Small intestine (tissue), 7 donors: ENCODE data around the gene HDAC4. TPM values are rescaled to one million over a fixed set of nuclear protein-coding genes. Genes with fewer than 3 reads are reported as not detected.
A peak's percentile ranks its signal among the peaks of the same experiment; 100 is the strongest.

Source experiments
- DNase-seq, 2 donors: peaks; one replicate each; pipeline versions ENCODE4 v3.0.0 to v3.0.0-alpha.2; 2013
- FAIRE-seq: peaks from 2 replicates; lab custom pipeline; 2012; peaks lifted over from hg19 to GRCh38; lab: Jason Lieb, UNC
- H3K27ac ChIP-seq, 3 donors: one replicate each; pipeline ENCODE4 v1.5.1; 2013; ENCODE audit warnings: low read length in 2 of 3, mild to moderate bottlenecking in 2 of 3, control low read depth in 1 of 3, inconsistent platforms in 1 of 3, low read depth in 1 of 3, moderate library complexity in 1 of 3
- H3K27me3 ChIP-seq, 3 donors: one replicate each; pipeline ENCODE4 v1.6.1; 2013; ENCODE audit warnings: low read length in 3 of 3, inconsistent platforms in 1 of 3; ENCODE audit not compliant: control insufficient read depth in 3 of 3, insufficient read depth in 3 of 3
- H3K36me3 ChIP-seq, 3 donors: one replicate each; pipeline ENCODE4 v1.6.1; 2013; ENCODE audit warnings: low read length in 3 of 3, inconsistent platforms in 1 of 3, low read depth in 1 of 3, mild to moderate bottlenecking in 1 of 3, moderate library complexity in 1 of 3; ENCODE audit not compliant: control insufficient read depth in 3 of 3, insufficient read depth in 2 of 3
- H3K4me1 ChIP-seq, 3 donors: one replicate each; pipeline ENCODE4 v1.6.1; 2013; ENCODE audit warnings: low read length in 2 of 3, inconsistent platforms in 1 of 3, low read depth in 1 of 3, mild to moderate bottlenecking in 1 of 3, moderate library complexity in 1 of 3; ENCODE audit not compliant: control insufficient read depth in 3 of 3, insufficient read depth in 2 of 3
- H3K4me3 ChIP-seq, 3 donors: one replicate each; pipeline ENCODE4 v1.5.1; 2013; ENCODE audit warnings: low read length in 3 of 3, control low read depth in 1 of 3, inconsistent platforms in 1 of 3, low read depth in 1 of 3, mild to moderate bottlenecking in 1 of 3, moderate library complexity in 1 of 3
- H3K9me3 ChIP-seq, 2 donors: one replicate each; pipeline ENCODE4 v1.6.1; 2013; ENCODE audit warnings: low read depth in 1 of 2, low read length in 1 of 2; ENCODE audit not compliant: control insufficient read depth in 2 of 2, insufficient read depth in 1 of 2
- WGBS, 3 donors: extraction: QIAGEN DNeasy Blood & Tissue Kit; methylation state at CpG; one replicate each; pipeline ENCODE4 v1.1.7; 2013; 5-methylcytosine and 5-hydroxymethylcytosine counted together
- polyA plus RNA-seq, 4 donors: library from polyadenylated mRNA; stranded (reverse) in 3 of 4; unstranded in 1 of 4; fragments of 200-250 nt in 3 of 4; fragments of 120-200 nt in 1 of 4; gene quantifications; one replicate each; pipeline versions ENCODE4 v1.2.1 to v1.2.3, GENCODE V29; 2013
- donor health status: healthy with polysubstance abuse.
- donor health status: control.
- donor health status: control.
- donor health status: Bipolar disorder and iron deficiency.
- donor health status: healthy.

The HDAC4 gene
- polyA plus RNA-seq, 4 donors, result 3.1 to 11.3 (median 5.9) TPM

- WGBS, 3 donors, result 78 to 85% (median 85%) methylated on average over 35 of the region's 35 CpGs
- Histone ChIP-seq H3K4me1 (no peaks in the 10 kb centered on the region), H3K36me3 (no peaks in the 10 kb centered on the region), H3K4me3 (no peak overlapping the region), H3K27me3 (no peaks in the 10 kb centered on the region), H3K9me3 (no peaks in the 10 kb centered on the region), H3K27ac (no peak overlapping the region)
- FAIRE-seq (no peak), DNase-seq (no peak)
These were observed 391.9 kb downstream of the HDAC4 start for GRCh38 chr2:239008677-239009588.

DNA sequence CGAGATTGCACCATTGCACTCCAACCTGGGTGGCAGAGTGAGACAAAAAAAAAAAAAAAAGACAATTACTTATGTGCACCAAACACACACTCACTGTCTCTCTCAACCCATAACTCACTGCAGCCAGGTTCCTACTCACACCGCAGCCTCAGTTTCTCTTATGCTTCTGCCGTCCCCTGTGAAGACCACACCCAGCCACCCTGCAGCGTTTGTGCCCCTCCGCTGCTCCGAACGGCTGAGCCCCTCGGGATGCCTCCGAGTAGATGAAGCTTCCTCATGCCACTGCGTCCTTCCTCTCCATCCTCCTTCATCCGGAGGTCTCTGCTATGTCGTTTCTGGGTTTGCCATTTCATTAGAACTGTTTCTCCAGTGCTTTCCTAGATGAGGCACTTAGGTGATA is 392.8 kb downstream of the HDAC4 start:
- H3K36me3 ChIP-seq, result no peaks in the 10 kb centered on the region
- no peak for FAIRE-seq
- DNase-seq, result no peak
- 84 to 87% (median 87%) methylated on average over 12 of the region's 12 CpGs for WGBS, 3 donors
- no peaks in the 10 kb centered on the region for H3K9me3 ChIP-seq
- no peaks in the 10 kb centered on the region for H3K27me3 ChIP-seq
- no peak overlapping the region for H3K27ac ChIP-seq
- no peak overlapping the region for H3K4me3 ChIP-seq
- no peaks in the 10 kb centered on the region for H3K4me1 ChIP-seq

- Histone ChIP-seq H3K36me3 (no peaks in the 10 kb centered on the region), H3K9me3 (peaks cover 0 to 3% of the 10 kb centered on the region in 2 donors), H3K27me3 (no peaks in the 10 kb centered on the region), H3K27ac (no peak overlapping the region), H3K4me3 (no peak overlapping the region), H3K4me1 (no peaks in the 10 kb centered on the region)
- peak in 1 of 2 donors; percentile 12 for DNase-seq
- 64 to 74% (median 69%) methylated on average over 10 of the region's 10 CpGs for WGBS, 3 donors
- no peak for FAIRE-seq
These were observed 394.1 kb downstream of the HDAC4 start for GRCh38 chr2:239006622-239007285.

GRCh38 chr2:239005586-239005985 is 395.2 kb downstream of the HDAC4 start:
- no peak for DNase-seq
- WGBS, 3 donors, result 62 to 76% (median 68%) methylated on average over 4 of the region's 4 CpGs
- Histone ChIP-seq H3K36me3 (no peaks in the 10 kb centered on the region), H3K9me3 (peaks cover 0 to 3% of the 10 kb centered on the region in 2 donors), H3K4me1 (no peaks in the 10 kb centered on the region), H3K27ac (no peak overlapping the region), H3K27me3 (no peaks in the 10 kb centered on the region), H3K4me3 (no peak overlapping the region)
- FAIRE-seq, result no peak

- H3K27me3 ChIP-seq, result no peaks in the 10 kb centered on the region
- H3K4me1 ChIP-seq, result no peaks in the 10 kb centered on the region
- H3K4me3 ChIP-seq, result no peak overlapping the region
- no peaks in the 10 kb centered on the region for H3K36me3 ChIP-seq
- peaks cover 0 to 6% of the 10 kb centered on the region in 2 donors for H3K9me3 ChIP-seq
- H3K27ac ChIP-seq, result no peak overlapping the region
- FAIRE-seq (no peak), DNase-seq (no peak)
- WGBS, 3 donors, result 78 to 85% (median 84%) methylated on average over 19 of the region's 19 CpGs
These were observed 396.4 kb downstream of the HDAC4 start for GRCh38 chr2:239004274-239005015.

DNA sequence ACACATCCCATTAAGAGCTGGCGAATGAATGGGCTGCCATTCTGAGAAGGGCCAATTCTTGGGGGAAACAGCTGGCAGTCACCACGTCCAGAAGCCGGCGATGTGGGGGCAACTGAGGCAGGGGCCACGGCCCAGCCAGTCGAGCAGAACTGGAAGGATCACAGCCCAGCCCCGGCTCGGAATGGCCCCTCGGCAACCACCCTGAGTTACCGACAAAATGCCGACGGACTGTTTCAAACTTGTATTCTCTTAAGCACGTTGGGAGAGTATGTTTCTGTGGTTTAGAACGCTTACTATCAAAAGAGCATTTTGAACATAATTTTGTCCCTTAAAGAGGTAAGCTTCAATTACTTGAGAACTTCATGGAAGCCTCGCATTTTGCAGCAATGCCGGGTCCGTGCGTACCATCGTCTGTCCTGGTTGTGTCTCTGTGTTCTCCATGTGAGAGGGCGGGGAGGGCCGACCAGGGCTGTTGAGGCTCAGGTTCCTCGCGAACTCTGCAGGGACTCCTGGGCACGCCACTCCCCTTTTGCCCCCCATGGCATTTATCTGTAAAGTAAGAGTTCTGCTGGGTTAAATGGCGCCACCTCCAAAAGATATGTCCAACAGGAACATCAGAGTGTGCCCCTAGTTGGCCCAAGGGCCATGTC is 397.1 kb downstream of the HDAC4 start:
- no peak for FAIRE-seq
- H3K27ac ChIP-seq, result no peak overlapping the region
- 78 to 90% (median 86%) methylated on average over 25 of the region's 25 CpGs for WGBS, 3 donors

GRCh38 chr2:239002954-239003623 is 397.7 kb downstream of the HDAC4 start:
- DNase-seq (peak in 1 of 2 donors; percentile 15), FAIRE-seq (no peak)
- 54 to 77% (median 74%) methylated on average over 13 of the region's 13 CpGs for WGBS, 3 donors
- Histone ChIP-seq H3K27me3 (peaks cover 0 to 2% (median 0%) of the 10 kb centered on the region in 3 donors), H3K9me3 (peaks cover 0 to 6% of the 10 kb centered on the region in 2 donors), H3K36me3 (no peaks in the 10 kb centered on the region), H3K4me3 (no peak overlapping the region), H3K27ac (peak overlapping the region in 2 of 3 donors; percentile 25 to 30), H3K4me1 (no peaks in the 10 kb centered on the region)

More for the DNA sequence above, 397.1 kb downstream of the HDAC4 start:
- no peak overlapping the region for H3K4me3 ChIP-seq
- no peaks in the 10 kb centered on the region for H3K36me3 ChIP-seq
- H3K9me3 ChIP-seq, result peaks cover 0 to 6% of the 10 kb centered on the region in 2 donors
- no peaks in the 10 kb centered on the region for H3K4me1 ChIP-seq
- no peaks in the 10 kb centered on the region for H3K27me3 ChIP-seq
- no peak for DNase-seq
